DND-41 (cell line): ENCODE measurements around the gene FHOD1.

Source experiments
- EZH2 ChIP-seq: IDR thresholded peaks from 3 replicates; pipeline ENCODE4 v1.6.1; 2012; ENCODE audit warnings: borderline replicate concordance, low read depth, mild to moderate bottlenecking, moderate library complexity, low read length, inconsistent platforms; ENCODE audit not compliant: severe bottlenecking
- TF ChIP-seq, protein P1 (sequence below): IDR thresholded peaks from 2 replicates; pipeline ENCODE4 v1.5.1; 2012; ENCODE audit warnings: borderline replicate concordance, low read length, moderate library complexity, mild to moderate bottlenecking; ENCODE audit not compliant: poor library complexity, severe bottlenecking; ENCODE audit errors: extremely low read depth

DNA sequence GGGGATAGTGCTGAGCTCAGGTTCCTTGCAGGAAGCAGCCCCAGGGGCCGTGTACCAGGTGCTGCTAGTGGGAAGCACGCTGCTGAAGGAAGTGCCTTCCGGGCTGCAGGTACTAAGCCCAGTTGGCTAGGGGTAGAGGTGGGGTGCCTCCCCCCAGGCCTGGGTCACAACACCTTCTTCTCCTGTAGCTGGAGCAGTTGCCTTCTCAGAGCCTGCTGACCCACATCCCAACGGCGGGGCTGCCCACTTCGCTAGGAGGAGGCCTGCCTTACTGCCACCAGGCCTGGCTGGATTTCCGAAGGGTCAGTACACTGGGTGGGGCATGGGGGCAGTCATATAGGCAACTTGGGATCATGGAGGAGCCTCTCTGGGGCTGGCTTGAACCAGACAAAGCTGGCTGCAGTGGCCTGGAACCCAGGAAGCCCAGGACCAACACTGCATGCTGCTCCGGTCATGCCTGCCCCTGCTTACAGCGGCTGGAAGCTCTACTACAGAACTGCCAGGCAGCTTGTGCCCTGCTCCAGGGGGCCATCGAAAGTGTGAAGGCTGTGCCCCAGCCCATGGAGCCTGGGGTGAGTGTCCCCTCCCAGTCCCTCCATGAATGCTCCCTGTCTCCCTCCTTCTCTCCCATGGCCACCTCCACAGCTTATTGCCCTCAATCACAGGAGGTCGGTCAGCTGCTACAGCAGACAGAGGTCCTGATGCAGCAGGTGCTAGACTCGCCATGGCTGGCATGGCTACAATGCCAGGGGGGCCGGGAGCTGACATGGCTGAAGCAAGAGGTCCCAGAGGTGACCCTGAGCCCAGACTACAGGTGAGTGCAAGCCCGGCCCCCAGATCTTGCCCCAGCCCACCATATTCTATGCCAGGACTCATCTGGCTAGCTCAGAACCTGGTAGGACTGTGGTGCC lies 34.5 kb upstream of the FHOD1 start:
- no peak for TF ChIP-seq EZH2
- TF ChIP-seq, protein P1, sequence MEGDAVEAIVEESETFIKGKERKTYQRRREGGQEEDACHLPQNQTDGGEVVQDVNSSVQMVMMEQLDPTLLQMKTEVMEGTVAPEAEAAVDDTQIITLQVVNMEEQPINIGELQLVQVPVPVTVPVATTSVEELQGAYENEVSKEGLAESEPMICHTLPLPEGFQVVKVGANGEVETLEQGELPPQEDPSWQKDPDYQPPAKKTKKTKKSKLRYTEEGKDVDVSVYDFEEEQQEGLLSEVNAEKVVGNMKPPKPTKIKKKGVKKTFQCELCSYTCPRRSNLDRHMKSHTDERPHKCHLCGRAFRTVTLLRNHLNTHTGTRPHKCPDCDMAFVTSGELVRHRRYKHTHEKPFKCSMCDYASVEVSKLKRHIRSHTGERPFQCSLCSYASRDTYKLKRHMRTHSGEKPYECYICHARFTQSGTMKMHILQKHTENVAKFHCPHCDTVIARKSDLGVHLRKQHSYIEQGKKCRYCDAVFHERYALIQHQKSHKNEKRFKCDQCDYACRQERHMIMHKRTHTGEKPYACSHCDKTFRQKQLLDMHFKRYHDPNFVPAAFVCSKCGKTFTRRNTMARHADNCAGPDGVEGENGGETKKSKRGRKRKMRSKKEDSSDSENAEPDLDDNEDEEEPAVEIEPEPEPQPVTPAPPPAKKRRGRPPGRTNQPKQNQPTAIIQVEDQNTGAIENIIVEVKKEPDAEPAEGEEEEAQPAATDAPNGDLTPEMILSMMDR, result no peak
